Measurements from ENCODE around the gene IMMP2L.
"Not testable (repeated sequence)": the region's sequence is repeated elsewhere in the genome, so short reads cannot be mapped to it uniquely, and the experiment has no call there.

IMMP2L gene

GRCh38 chr7:110673148-110673547 is 889.1 kb downstream of the IMMP2L start:
- no peak overlapping the region for H3K4me3 ChIP-seq (ENCODE audit: control insufficient read depth, low read depth, low read length)
- TF ChIP-seq CTCF (conservative IDR thresholded peaks at IDR 0.05; ENCODE audit: control insufficient read depth, insufficient read depth, low read depth, low read length), result no peak
- DNase-seq (ENCODE audit: low read depth), result no peak

- DNase-seq (ENCODE audit: low read depth), result no peak
- no peak for TF ChIP-seq CTCF (conservative IDR thresholded peaks at IDR 0.05; ENCODE audit: control insufficient read depth, insufficient read depth, low read depth, low read length)
- no peak overlapping the region for H3K4me3 ChIP-seq (ENCODE audit: control insufficient read depth, low read depth, low read length)
Observed at GRCh38 chr7:110669410-110669809, 892.9 kb downstream of the IMMP2L start.

- TF ChIP-seq CTCF (conservative IDR thresholded peaks at IDR 0.05; ENCODE audit: control insufficient read depth, insufficient read depth, low read depth, low read length), result no peak
- no peak overlapping the region for H3K4me3 ChIP-seq (ENCODE audit: control insufficient read depth, low read depth, low read length)
Observed at GRCh38 chr7:110664803-110665202, 897.5 kb downstream of the IMMP2L start.

GRCh38 chr7:110660637-110661036 is 901.7 kb downstream of the IMMP2L start:
- not testable (repeated sequence) for H3K4me3 ChIP-seq (ENCODE audit: control insufficient read depth, low read depth, low read length); DNase-seq (ENCODE audit: low read depth)

More at GRCh38 chr7:110664803-110665202, 897.5 kb downstream of the IMMP2L start:
- DNase-seq (ENCODE audit: low read depth), result peak; percentile 12

GRCh38 chr7:110650328-110650727 is 912.0 kb downstream of the IMMP2L start:
- DNase-seq (ENCODE audit: low read depth), result no peak

GRCh38 chr7:110647266-110647665 is 915.0 kb downstream of the IMMP2L start:
- no peak for DNase-seq (ENCODE audit: low read depth)
- TF ChIP-seq CTCF (conservative IDR thresholded peaks at IDR 0.05; ENCODE audit: control insufficient read depth, insufficient read depth, low read depth, low read length), result no peak

More at GRCh38 chr7:110650328-110650727, 912.0 kb downstream of the IMMP2L start:
- H3K4me3 ChIP-seq (ENCODE audit: control insufficient read depth, low read depth, low read length), result no peak overlapping the region
- no peak for TF ChIP-seq CTCF (conservative IDR thresholded peaks at IDR 0.05; ENCODE audit: control insufficient read depth, insufficient read depth, low read depth, low read length)

GRCh38 chr7:110646804-110647203 is 915.5 kb downstream of the IMMP2L start:
- DNase-seq (ENCODE audit: low read depth), result no peak
- TF ChIP-seq CTCF (conservative IDR thresholded peaks at IDR 0.05; ENCODE audit: control insufficient read depth, insufficient read depth, low read depth, low read length), result no peak
- no peak overlapping the region for H3K4me3 ChIP-seq (ENCODE audit: control insufficient read depth, low read depth, low read length)

More at GRCh38 chr7:110647266-110647665, 915.0 kb downstream of the IMMP2L start:
- no peak overlapping the region for H3K4me3 ChIP-seq (ENCODE audit: control insufficient read depth, low read depth, low read length)
